Loucy (cell line): ENCODE data around the gene ITIH6.
"Not testable (repeated sequence)": the region's sequence is repeated elsewhere in the genome, so short reads cannot be mapped to it uniquely, and the experiment has no call there.

Experiments used
- H2AFZ ChIP-seq: fragments of 200-600 bp; sonication (generic); 2 replicates; pipeline ENCODE4 v1.6.0; 2016; ENCODE audit warnings: antibody characterized with exemption, mild to moderate bottlenecking, low read length, moderate library complexity
- H3F3A ChIP-seq: fragments of 200-600 bp; 2 replicates; pipeline ENCODE4 v1.6.0; 2016; ENCODE audit warnings: antibody characterized with exemption, low read depth, mild to moderate bottlenecking
- H3K27me3 ChIP-seq: fragments of 200-600 bp; sonication (generic); 2 replicates; pipeline ENCODE4 v1.6.1; 2014; ENCODE audit warnings: low read length, mild to moderate bottlenecking; ENCODE audit not compliant: insufficient read depth, poor library complexity, severe bottlenecking
- H3K36me3 ChIP-seq: fragments of 200-600 bp; sonication (generic); 2 replicates; pipeline ENCODE4 v1.6.1; 2016; ENCODE audit warnings: low read length; ENCODE audit not compliant: insufficient read depth
- H3K4me1 ChIP-seq: fragments of 200-600 bp; sonication (generic); 2 replicates; pipeline ENCODE4 v1.5.1; 2014; ENCODE audit warnings: low read length, mild to moderate bottlenecking; ENCODE audit not compliant: insufficient read depth, poor library complexity, severe bottlenecking
- H3K4me2 ChIP-seq: fragments of 200-600 bp; sonication (generic); 2 replicates; pipeline ENCODE4 v1.6.0; 2014; ENCODE audit warnings: antibody characterized with exemption, low read length, low read depth, mild to moderate bottlenecking; ENCODE audit not compliant: poor library complexity, severe bottlenecking
- H3K4me3 ChIP-seq: fragments of 200-600 bp; sonication (generic); 2 replicates; pipeline ENCODE4 v1.5.1; 2014; ENCODE audit warnings: low read length, mild to moderate bottlenecking, mixed read lengths; ENCODE audit not compliant: poor library complexity, severe bottlenecking
- H3K79me2 ChIP-seq: fragments of 200-600 bp; sonication (generic); 2 replicates; pipeline ENCODE4 v1.6.1; 2014; ENCODE audit warnings: low read length; ENCODE audit not compliant: insufficient read depth
- H3K9ac ChIP-seq: fragments of 200-600 bp; sonication (generic); 2 replicates; pipeline ENCODE4 v1.6.0; 2014; ENCODE audit warnings: mild to moderate bottlenecking, low read depth, low read length, moderate library complexity; ENCODE audit not compliant: poor library complexity, severe bottlenecking
- H3K9me2 ChIP-seq: fragments of 200-600 bp; sonication (generic); replicated peaks from 2 replicates; pipeline ENCODE4 v1.6.1; 2016; ENCODE audit warnings: low read depth, low read length, mixed read lengths
- H3K9me3 ChIP-seq: fragments of 200-600 bp; sonication (generic); 2 replicates; pipeline ENCODE4 v1.6.1; 2014; ENCODE audit warnings: mild to moderate bottlenecking, antibody characterized with exemption, low read length, low read depth; ENCODE audit not compliant: insufficient read depth
- H4K20me1 ChIP-seq: fragments of 200-600 bp; sonication (generic); 2 replicates; pipeline ENCODE4 v1.6.0; 2014; ENCODE audit warnings: antibody characterized with exemption, low read length, mild to moderate bottlenecking; ENCODE audit not compliant: insufficient read depth, poor library complexity, severe bottlenecking
- CTCF ChIP-seq: fragments of 200-600 bp; sonication (generic); conservative IDR thresholded peaks from 2 replicates; pipeline ENCODE4 v1.5.1; 2014; ENCODE audit warnings: mild to moderate bottlenecking, antibody characterized with exemption, low read length
- EZH2phosphoT487 ChIP-seq: fragments of 200-600 bp; IDR thresholded peaks from 2 replicates; pipeline ENCODE4 v1.6.1; 2018; ENCODE audit warnings: antibody characterized with exemption, mild to moderate bottlenecking, moderate library complexity, borderline replicate concordance

ITIH6 gene

GRCh38 chrX:54776061-54776460 lies 22.0 kb downstream of the ITIH6 start:
- no peaks in the 10 kb centered on the region for H3K79me2 ChIP-seq
- no peaks in the 10 kb centered on the region for H3K27me3 ChIP-seq
- H3K36me3 ChIP-seq: no peaks in the 10 kb centered on the region
- H3K9me2 ChIP-seq: no peaks in the 10 kb centered on the region
- H3K9ac ChIP-seq: no peak overlapping the region
- H2AFZ ChIP-seq: no peak overlapping the region
- TF ChIP-seq CTCF: no peak
- no peak for TF ChIP-seq EZH2phosphoT487
- H4K20me1 ChIP-seq: no peaks in the 10 kb centered on the region
- no peaks in the 10 kb centered on the region for H3F3A ChIP-seq
- H3K4me3 ChIP-seq: no peak overlapping the region
- no peaks in the 10 kb centered on the region for H3K9me3 ChIP-seq
- no peak overlapping the region for H3K4me2 ChIP-seq
- peaks cover 25% of the 10 kb centered on the region for H3K4me1 ChIP-seq

- not testable (repeated sequence) for H3K9me2 ChIP-seq, H3K27me3 ChIP-seq, H3K4me3 ChIP-seq, H3K36me3 ChIP-seq, H3K9me3 ChIP-seq, H3K79me2 ChIP-seq, H4K20me1 ChIP-seq, H3F3A ChIP-seq
- H3K9ac ChIP-seq: peak overlapping the region; percentile 50
- 0 out of 2 replicates have a peak overlapping the region, but pooled peaks have one; percentile 32 for H2AFZ ChIP-seq
- peak overlapping the region; percentile 40 for H3K4me2 ChIP-seq
- peaks cover 25% of the 10 kb centered on the region for H3K4me1 ChIP-seq
Observed at GRCh38 chrX:54774391-54775094, 23.5 kb downstream of the ITIH6 start.

GRCh38 chrX:54758114-54759055 lies 39.7 kb downstream of the ITIH6 start:
- H3K4me1 ChIP-seq: no peaks in the 10 kb centered on the region
- no peaks in the 10 kb centered on the region for H3K79me2 ChIP-seq
- no peaks in the 10 kb centered on the region for H3K9me2 ChIP-seq
- H3F3A ChIP-seq: no peaks in the 10 kb centered on the region
- no peaks in the 10 kb centered on the region for H3K36me3 ChIP-seq
- no peak for TF ChIP-seq CTCF
- TF ChIP-seq EZH2phosphoT487: no peak
- H3K9me3 ChIP-seq: no peaks in the 10 kb centered on the region
- no peak overlapping the region for H3K9ac ChIP-seq
- H3K4me2 ChIP-seq: no peak overlapping the region
- H4K20me1 ChIP-seq: no peaks in the 10 kb centered on the region
- no peak overlapping the region for H3K4me3 ChIP-seq
- no peaks in the 10 kb centered on the region for H3K27me3 ChIP-seq
- no peak overlapping the region for H2AFZ ChIP-seq
